Panc1 (cell line): ENCODE data around the gene TJP3. TPM values are rescaled to one million over a fixed set of nuclear protein-coding genes. Genes with fewer than 3 reads are reported as not detected.

Experiments used
- ATAC-seq: fragments of 200-7000 bp; cut with Tn5 transposase; 2 replicates; pipeline ENCODE4 v1.9.1; 2020; ENCODE audit warnings: mild to moderate bottlenecking, moderate library complexity
- BruUV-seq: library from RNA; stranded (reverse); fragments of 400-500 nt; replicated peaks from 2 replicates; lab custom pipeline; 2021; lab: Mats Ljungman, UMichigan
- CTCF ChIA-PET: fragments of 300-600 bp; sonication (Branson Sonifier 250); formaldehyde crosslinking; loops from one replicate; lab custom pipeline; 2022; ENCODE audit warnings: antibody characterized with exemption; lab: Charles Lee
- POLR2A ChIA-PET: fragments of 300-600 bp; sonication (Branson Sonifier 250); formaldehyde crosslinking; loops from one replicate; lab custom pipeline; 2022; ENCODE audit warnings: antibody characterized with exemption; lab: Charles Lee
- DNase-seq: peaks from one replicate; pipeline ENCODE4 v3.0.0-alpha.2; 2010; ENCODE audit warnings: low read depth, low spot score
- H3K27ac ChIP-seq: 2 replicates; pipeline ENCODE4 v1.5.1; 2011; ENCODE audit warnings: mild to moderate bottlenecking, low read length, inconsistent platforms
- H3K27me3 ChIP-seq: fragments of 200-500 bp; sonication (Bioruptor generic); 2 replicates; pipeline ENCODE4 v1.6.0; 2014; ENCODE audit warnings: low read length, inconsistent platforms; ENCODE audit not compliant: control insufficient read depth, insufficient read depth
- H3K36me3 ChIP-seq: fragments of 200-500 bp; sonication (Bioruptor generic); 2 replicates; pipeline ENCODE4 v1.5.1; 2014; ENCODE audit warnings: inconsistent platforms, mild to moderate bottlenecking, low read length, moderate library complexity; ENCODE audit not compliant: control insufficient read depth, insufficient read depth
- H3K4me1 ChIP-seq: 2 replicates; pipeline ENCODE4 v1.5.1; 2011; ENCODE audit warnings: inconsistent platforms, mild to moderate bottlenecking, low read length, moderate library complexity; ENCODE audit not compliant: control insufficient read depth, insufficient read depth
- H3K4me3 ChIP-seq, 2 experiments: 2 replicates each; pipeline ENCODE4 v1.5.1; 2011 to 2012; ENCODE audit warnings: low read depth in 2 of 2, low read length in 2 of 2, mild to moderate bottlenecking in 2 of 2, inconsistent platforms in 1 of 2, moderate library complexity in 1 of 2
- H3K9me3 ChIP-seq: fragments of 200-500 bp; sonication (Bioruptor generic); 2 replicates; pipeline ENCODE4 v1.5.1; 2014; ENCODE audit warnings: low read depth, mild to moderate bottlenecking, inconsistent platforms, low read length, moderate library complexity; ENCODE audit not compliant: control insufficient read depth, insufficient read depth
- CTCF ChIP-seq: fragments of 450-650 bp; IDR thresholded peaks from 2 replicates; pipeline ENCODE4 v1.5.1; 2017; ENCODE audit warnings: mild to moderate bottlenecking
- POLR2AphosphoS5 ChIP-seq: IDR thresholded peaks from 2 replicates; pipeline ENCODE4 v1.6.1; 2012; ENCODE audit warnings: mild to moderate bottlenecking, low read depth, low read length, moderate library complexity
- REST ChIP-seq, 2 experiments: IDR thresholded peaks; 2 replicates each; pipeline ENCODE4 v1.6.1; 2011 to 2012; ENCODE audit warnings: low read depth in 2 of 2, control low read depth in 1 of 2, low read length in 1 of 2, mild to moderate bottlenecking in 1 of 2, moderate library complexity in 1 of 2; ENCODE audit not compliant: insufficient read depth in 1 of 2
- SIN3A ChIP-seq: IDR thresholded peaks from 2 replicates; pipeline ENCODE4 v1.6.1; 2012; ENCODE audit warnings: low read depth, mild to moderate bottlenecking, low read length, moderate library complexity, borderline replicate concordance; ENCODE audit not compliant: insufficient read depth
- TCF7L2 ChIP-seq: IDR thresholded peaks from 2 replicates; pipeline ENCODE4 v1.6.1; 2011; ENCODE audit warnings: mild to moderate bottlenecking, low read depth, low read length, inconsistent platforms
- in situ Hi-C: cut with HindIII; loops from 2 replicates; pipeline ENCODE4 v1.10.0; 2016; ENCODE audit warnings: low sequenced_read_pairs, low pct_unique_long_range_greater_than_20kb
- intact Hi-C: fragments of 100-400 bp; cut with micrococcal nuclease; formaldehyde crosslinking; loops from one replicate; pipeline ENCODE4 v1.10.0; 2022; ENCODE audit not compliant: unreplicated experiment
- total RNA-seq: library from RNA; stranded (reverse); gene quantifications from one replicate; pipeline ENCODE4 v1.2.1, GENCODE V29; 2021; ENCODE audit not compliant: unreplicated experiment

The TJP3 gene
- total RNA-seq, 1 experiment from 2014 or later = 2.7 TPM

- no peaks in the 10 kb centered on the region for H3K4me1 ChIP-seq
- DNase-seq (no peak), ATAC-seq (no peak)
- intact Hi-C loops = no loop called here
- in situ Hi-C loops = no loop called here
- H3K36me3 ChIP-seq = no peaks in the 10 kb centered on the region
- H3K4me3 ChIP-seq = no peak overlapping the region
- ChIA-PET CTCF (interaction anchor here (0.6 kb wide), 1 partner anchor 82 kb away, joined by 3 read pairs; no protein-coding TSS in a partner anchor), POLR2A (no interaction called here)
- no peak overlapping the region for H3K27ac ChIP-seq
- no TSS peak for BruUV-seq
- no peaks in the 10 kb centered on the region for H3K9me3 ChIP-seq
- TF ChIP-seq REST (IDR thresholded peaks at IDR 0.05; ENCODE audit: insufficient read depth in 1 of 2, low read depth in 2 of 2, low read length in 1 of 2) (no peak), POLR2AphosphoS5 (no peak), SIN3A (no peak), CTCF (no peak), TCF7L2 (no peak)
- H3K27me3 ChIP-seq = no peaks in the 10 kb centered on the region
These were observed 14.9 kb upstream of the TJP3 start for GRCh38 chr19:3693025-3693925.

GRCh38 chr19:3694361-3695123, 13.6 kb upstream of the TJP3 start:
- no TSS peak for BruUV-seq
- Histone ChIP-seq H3K4me1 (no peaks in the 10 kb centered on the region), H3K27ac (no peak overlapping the region), H3K4me3 (no peak overlapping the region), H3K36me3 (no peaks in the 10 kb centered on the region), H3K27me3 (no peaks in the 10 kb centered on the region), H3K9me3 (no peaks in the 10 kb centered on the region)
- intact Hi-C loops = no loop called here
- in situ Hi-C loops = no loop called here
- TF ChIP-seq POLR2AphosphoS5 (no peak), CTCF (no peak), REST (IDR thresholded peaks at IDR 0.05; ENCODE audit: insufficient read depth in 1 of 2, low read depth in 2 of 2, low read length in 1 of 2) (no peak), SIN3A (no peak), TCF7L2 (no peak)
- ATAC-seq = no peak
- no peak for DNase-seq
- ChIA-PET POLR2A (no interaction called here), CTCF (no interaction called here)
